HG03159 (cell line): ENCODE results near the gene MAN2B1.
"Not testable (repeated sequence)": the region's sequence is repeated elsewhere in the genome, so short reads cannot be mapped to it uniquely, and the experiment has no call there.

Experiments used
- ATAC-seq: cut with Tn5 transposase; IDR thresholded peaks from one replicate; pipeline ENCODE4 v1.9.1; 2021; ENCODE audit warnings: mild to moderate bottlenecking, moderate library complexity; ENCODE audit not compliant: unreplicated experiment

Gene MAN2B1

DNA sequence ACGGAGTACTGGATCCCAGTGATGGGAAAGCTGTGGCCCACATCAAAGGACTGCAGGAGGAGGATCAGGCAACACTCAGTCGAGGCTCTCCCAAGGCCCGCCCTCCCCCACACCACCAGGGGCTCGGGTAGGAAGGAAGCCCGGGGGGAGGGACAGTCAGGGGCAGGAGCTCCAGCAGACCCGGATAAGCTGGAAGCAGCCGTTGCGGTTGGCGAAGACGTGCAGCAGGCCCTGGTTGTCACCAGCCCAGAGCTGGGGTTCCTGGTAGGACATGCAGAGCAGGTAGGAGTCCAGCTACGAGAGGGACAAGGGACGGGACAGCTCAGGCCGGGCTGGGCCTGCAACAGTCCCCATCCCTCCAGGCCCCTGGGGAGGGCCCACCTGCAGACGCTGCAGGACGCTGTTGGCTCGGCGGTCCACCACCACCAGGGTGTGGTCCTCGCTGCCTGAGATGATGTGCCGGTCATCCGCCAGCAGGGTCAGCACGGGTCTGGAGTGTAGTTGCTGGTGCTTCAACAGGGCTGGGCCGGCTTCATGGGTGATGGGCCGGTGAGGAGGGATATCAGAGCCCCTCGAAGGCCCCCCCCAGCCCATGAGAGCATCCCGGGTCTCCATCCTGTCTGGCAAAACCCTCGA is 23.2 kb upstream of the MAN2B1 start:
- ATAC-seq, result no peak

- ATAC-seq, result no peak
These were observed 22.5 kb upstream of the MAN2B1 start for GRCh38 chr19:12689012-12689411.

DNA sequence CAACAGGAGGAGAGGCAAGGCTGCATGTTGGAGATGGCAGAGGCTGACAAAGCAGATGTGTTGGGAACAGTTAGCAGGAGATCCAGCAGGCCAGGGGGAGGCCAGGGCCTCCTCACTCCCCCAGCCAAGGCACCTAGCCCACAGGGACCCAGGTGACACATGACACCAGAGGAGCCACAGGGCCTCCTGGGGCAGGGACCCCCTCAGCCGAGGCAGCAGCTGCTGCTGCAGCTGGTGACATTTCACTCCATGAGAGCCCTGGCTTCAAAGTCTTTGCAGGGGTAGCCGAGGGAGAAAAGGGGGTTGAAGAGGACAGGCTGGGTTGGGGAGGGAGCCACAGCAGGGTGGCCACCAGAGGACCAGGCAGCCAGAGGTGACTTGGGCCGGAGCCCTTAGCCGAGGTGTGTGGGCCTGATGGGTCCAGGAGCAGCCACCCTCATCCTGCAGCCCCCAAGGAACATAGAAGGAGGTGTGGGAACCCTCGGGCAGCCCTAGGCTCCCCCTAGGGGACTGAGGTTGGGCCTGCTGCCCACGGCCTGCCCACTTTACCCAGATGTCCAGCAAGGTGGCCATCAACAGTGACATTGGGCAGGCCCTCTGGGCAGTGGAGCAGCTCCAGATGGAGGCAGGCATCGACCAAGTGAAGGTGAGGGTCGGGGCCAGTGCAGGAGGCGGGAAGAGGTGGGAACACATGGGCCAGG is 21.1 kb upstream of the MAN2B1 start, which contains the start of gene GNG14:
Gene GNG14, plus strand, starts transcription at position 503 of the 701 bp plus-strand sequence. Its CDS starts 51 bp downstream, at position 554.
- ATAC-seq, result no peak

DNA sequence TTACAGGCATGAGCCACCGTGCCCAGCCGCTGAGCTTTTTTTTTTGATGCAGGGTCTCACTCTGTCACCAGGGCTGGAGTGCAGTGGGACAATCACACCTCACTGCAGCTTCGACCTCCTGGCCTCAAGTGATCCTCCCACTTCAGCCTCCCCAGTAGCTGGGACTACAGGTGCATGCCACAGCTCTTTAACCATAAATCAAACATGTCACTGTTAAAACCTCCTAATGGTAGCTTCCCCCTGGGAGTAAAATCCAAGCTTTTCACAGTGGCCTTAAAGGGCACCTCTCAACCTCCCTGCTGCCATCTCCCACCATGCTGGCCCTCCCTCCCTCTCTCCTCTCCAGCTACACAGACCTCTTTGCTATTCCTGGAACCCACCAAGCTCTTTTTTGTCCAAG is 19.3 kb upstream of the MAN2B1 start:
- no peak for ATAC-seq

GRCh38 chr19:12681074-12681987 is 14.8 kb upstream of the MAN2B1 start, which contains the start of gene DHPS:
Gene DHPS (minus strand): TSS chr19:12681880. CDS start chr19:12681766, 114 bp downstream.
- ATAC-seq, result peak; percentile 60

GRCh38 chr19:12680034-12680433 is 13.5 kb upstream of the MAN2B1 start:
- ATAC-seq, result no peak

- not testable (repeated sequence) for ATAC-seq
These were observed 11.5 kb upstream of the MAN2B1 start for GRCh38 chr19:12678039-12678438.

DNA sequence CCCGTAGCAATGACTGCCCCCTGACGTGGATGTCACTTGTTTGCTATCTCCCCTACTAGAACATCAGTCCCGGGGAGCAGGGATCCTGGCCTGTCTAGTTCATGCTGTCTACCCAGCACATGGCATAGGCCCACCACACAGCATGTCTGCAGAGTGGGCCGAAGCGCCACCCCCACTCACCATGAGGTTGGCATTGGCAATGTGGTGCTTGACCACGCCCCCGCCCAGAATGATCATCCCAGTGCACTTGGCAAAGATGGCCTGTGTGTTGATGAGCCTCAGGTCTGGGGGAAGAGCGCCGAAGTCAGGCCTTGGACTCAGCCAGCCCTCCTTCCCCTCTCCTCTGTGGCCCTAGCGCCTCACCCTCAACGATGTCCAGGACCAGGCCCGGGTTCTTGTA is 10.4 kb upstream of the MAN2B1 start:
- no peak for ATAC-seq

GRCh38 chr19:12676384-12676792 is 9.8 kb upstream of the MAN2B1 start:
- no peak for ATAC-seq

GRCh38 chr19:12675940-12676339 is 9.4 kb upstream of the MAN2B1 start:
- no peak for ATAC-seq

DNA sequence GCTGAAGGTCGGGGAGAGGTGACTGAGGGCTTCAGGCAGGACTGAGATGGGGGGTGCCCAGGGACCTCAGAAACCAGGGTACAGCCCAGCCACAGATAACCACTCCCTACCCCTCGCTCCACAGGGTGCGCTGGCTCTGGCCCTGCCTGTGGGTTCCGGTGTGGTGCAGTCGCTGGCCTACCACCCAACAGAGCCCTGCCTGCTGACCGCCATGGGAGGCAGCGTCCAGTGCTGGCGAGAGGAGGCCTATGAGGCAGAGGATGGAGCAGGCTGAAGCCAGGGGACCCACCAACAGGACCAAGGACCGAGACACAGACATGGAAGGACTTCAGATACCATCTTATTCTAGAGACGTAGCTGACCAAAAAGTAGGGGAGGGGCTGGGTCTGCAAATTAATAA is 8.9 kb upstream of the MAN2B1 start:
- ATAC-seq, result no peak

DNA sequence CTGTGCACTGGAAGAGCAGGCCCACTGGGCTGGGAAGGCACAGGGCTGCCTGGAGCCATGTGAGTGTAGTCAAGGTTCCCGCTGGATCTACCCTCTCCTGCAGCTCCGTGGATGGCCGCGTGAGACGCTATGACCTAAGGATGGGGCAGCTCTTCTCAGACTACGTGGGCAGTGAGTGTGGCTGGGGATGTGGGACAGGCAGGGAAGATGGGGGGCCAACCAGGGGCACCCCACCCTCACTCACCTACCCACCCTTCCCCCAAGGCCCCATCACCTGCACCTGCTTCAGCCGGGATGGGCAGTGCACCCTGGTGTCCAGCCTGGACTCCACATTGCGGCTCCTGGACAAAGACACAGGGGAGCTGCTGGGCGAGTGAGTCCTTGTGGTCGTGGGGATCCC is 6.2 kb upstream of the MAN2B1 start:
- no peak for ATAC-seq

- ATAC-seq, result no peak
These were observed 3.8 kb upstream of the MAN2B1 start for GRCh38 chr19:12670159-12670928.

- ATAC-seq, result no peak
These were observed 3.0 kb upstream of the MAN2B1 start for GRCh38 chr19:12669270-12670158.

DNA sequence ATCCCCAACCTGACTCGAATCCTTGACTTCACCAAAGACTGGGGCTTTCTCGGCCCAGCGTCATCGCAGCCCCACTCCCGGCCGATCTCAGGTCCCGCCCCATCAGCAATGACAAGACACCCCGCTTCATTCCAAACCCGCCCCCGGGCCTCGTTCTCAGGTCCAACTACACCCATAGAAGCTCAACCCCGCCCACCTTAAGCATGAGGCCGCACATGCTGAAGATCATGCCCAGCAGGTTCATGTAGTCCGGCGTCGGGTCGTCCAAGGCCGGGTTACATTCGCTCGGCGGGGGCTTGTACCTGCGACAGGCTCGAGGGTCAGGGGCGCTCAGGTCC is 2.4 kb upstream of the MAN2B1 start:
- no peak for ATAC-seq

DNA sequence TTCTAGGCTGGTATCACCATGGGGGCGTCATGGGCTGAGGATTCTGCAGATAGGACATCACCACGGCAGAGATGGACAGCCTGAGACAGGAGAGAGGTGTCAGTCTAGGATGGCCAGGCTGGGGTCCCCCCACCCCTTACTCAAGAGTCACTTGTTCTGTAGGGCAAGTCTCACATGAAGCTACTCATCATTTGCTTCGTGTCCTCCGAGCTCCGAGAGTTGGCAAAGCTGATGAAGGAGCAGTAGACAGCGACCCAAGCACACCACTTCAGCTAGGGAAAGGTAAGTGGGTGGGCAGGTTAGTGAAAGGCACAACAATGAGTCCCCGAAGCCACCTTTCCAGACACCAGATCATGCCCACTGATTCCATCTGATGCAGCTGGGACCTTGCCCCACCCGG is 1.8 kb upstream of the MAN2B1 start:
- ATAC-seq, result no peak

- no peak for ATAC-seq
These were observed 1.3 kb upstream of the MAN2B1 start for GRCh38 chr19:12667731-12668302.

DNA sequence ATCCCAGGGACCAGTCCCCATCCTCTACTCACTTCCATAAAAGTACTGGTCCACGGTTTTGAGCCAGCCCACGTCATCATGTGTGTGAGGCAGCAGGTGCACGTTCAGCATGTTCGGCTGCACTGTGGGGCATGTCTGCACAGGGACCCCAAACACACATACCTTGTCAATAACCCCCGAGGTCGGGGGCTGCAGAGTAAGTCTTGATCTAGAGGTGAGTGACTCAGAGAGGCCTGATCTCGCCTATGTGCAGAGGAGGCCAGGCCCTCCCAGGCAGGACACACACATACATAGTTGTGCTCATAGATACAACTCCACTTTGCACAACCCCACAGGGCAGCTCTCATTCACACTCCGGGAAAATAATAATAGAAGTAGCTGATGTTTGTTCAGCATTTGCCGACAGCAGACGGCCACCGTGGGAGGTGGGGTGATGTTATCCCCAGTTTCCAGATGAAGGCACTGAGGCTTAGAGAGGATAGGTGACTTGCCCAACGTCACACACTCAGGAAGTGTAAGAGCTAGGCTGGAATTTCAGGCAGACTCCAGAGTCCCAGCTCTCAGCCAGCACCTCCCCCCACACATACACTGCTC is 774 bp downstream of the MAN2B1 start:
- no peak for ATAC-seq

DNA sequence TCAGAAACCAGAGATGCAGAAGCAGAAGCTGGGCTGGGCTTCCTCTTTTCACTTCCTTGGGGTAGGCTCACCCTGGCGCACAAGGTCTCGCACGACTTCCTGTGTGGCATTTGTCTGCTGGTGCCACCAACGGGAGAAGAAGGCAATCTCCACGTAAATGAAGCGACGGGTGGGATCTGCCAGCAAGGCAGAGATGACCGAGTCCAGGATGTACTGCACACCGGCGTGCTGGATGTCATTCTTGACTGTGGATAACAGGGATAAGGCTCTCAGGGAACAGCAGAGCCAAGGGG is 1.3 kb downstream of the MAN2B1 start:
- ATAC-seq, result no peak
